ENCODE measurements around the gene CLIC3.
A peak's percentile ranks its signal among the peaks of the same experiment; 100 is the strongest.

Gene CLIC3

GRCh38 chr9:136983656-136984314 is 12.6 kb downstream of the CLIC3 start:
- no peak overlapping the region for H3K4me3 ChIP-seq (ENCODE audit: low read depth, low read length)

GRCh38 chr9:136983167-136983566 is 13.2 kb downstream of the CLIC3 start:
- Histone ChIP-seq H3K9me3 (ENCODE audit: control insufficient read depth, insufficient read depth, low read depth, low read length) (no peaks in the 10 kb centered on the region), H3K27me3 (ENCODE audit: control insufficient read depth, insufficient read depth, low read length) (peaks cover 22% of the 10 kb centered on the region; the same call in 1 of the 2 replicates), H3K36me3 (ENCODE audit: control insufficient read depth, insufficient read depth, low read length) (no peaks in the 10 kb centered on the region), H3K4me3 (ENCODE audit: low read depth, low read length) (no peak overlapping the region), H3K9ac (ENCODE audit: low read length) (no peak overlapping the region), H3K27ac (ENCODE audit: low read depth, low read length) (no peak overlapping the region), H3K4me1 (ENCODE audit: control insufficient read depth, insufficient read depth, low read length) (peaks cover 4% of the 10 kb centered on the region)

More at GRCh38 chr9:136983656-136984314, 12.6 kb downstream of the CLIC3 start:
- Histone ChIP-seq H3K36me3 (ENCODE audit: control insufficient read depth, insufficient read depth, low read length) (no peaks in the 10 kb centered on the region), H3K27me3 (ENCODE audit: control insufficient read depth, insufficient read depth, low read length) (peaks cover 22% of the 10 kb centered on the region; the same call in 1 of the 2 replicates), H3K9ac (ENCODE audit: low read length) (no peak overlapping the region), H3K9me3 (ENCODE audit: control insufficient read depth, insufficient read depth, low read depth, low read length) (no peaks in the 10 kb centered on the region), H3K4me1 (ENCODE audit: control insufficient read depth, insufficient read depth, low read length) (peaks cover 4% of the 10 kb centered on the region), H3K27ac (ENCODE audit: low read depth, low read length) (no peak overlapping the region)

- Histone ChIP-seq H3K4me3 (ENCODE audit: low read depth, low read length) (no peak within 1 kb of the TSS), H3K9me3 (ENCODE audit: control insufficient read depth, insufficient read depth, low read depth, low read length) (no peaks in the 10 kb centered on the region), H3K27ac (ENCODE audit: low read depth, low read length) (no peak within 1 kb of the TSS), H3K36me3 (ENCODE audit: control insufficient read depth, insufficient read depth, low read length) (no peaks in the 10 kb centered on the region), H3K27me3 (ENCODE audit: control insufficient read depth, insufficient read depth, low read length) (peaks cover 24% of the 10 kb centered on the region), H3K4me1 (ENCODE audit: control insufficient read depth, insufficient read depth, low read length) (peaks cover 5% of the 10 kb centered on the region), H3K9ac (ENCODE audit: low read length) (no peak within 1 kb of the TSS)
Observed at GRCh38 chr9:136982232-136983051, 13.9 kb downstream of the CLIC3 start, which contains the start of gene LCNL1. Gene LCNL1, plus strand, starts transcription at chr9:136982993. Its CDS starts 594 bp downstream, at chr9:136983587.

GRCh38 chr9:136981588-136982231 is 14.7 kb downstream of the CLIC3 start:
- peaks cover 10% of the 10 kb centered on the region for H3K4me1 ChIP-seq (ENCODE audit: control insufficient read depth, insufficient read depth, low read length)
- H3K9me3 ChIP-seq (ENCODE audit: control insufficient read depth, insufficient read depth, low read depth, low read length): no peaks in the 10 kb centered on the region
- H3K27ac ChIP-seq (ENCODE audit: low read depth, low read length): no peak overlapping the region
- no peak overlapping the region for H3K4me3 ChIP-seq (ENCODE audit: low read depth, low read length)
- H3K36me3 ChIP-seq (ENCODE audit: control insufficient read depth, insufficient read depth, low read length): no peaks in the 10 kb centered on the region
- peaks cover 31% of the 10 kb centered on the region for H3K27me3 ChIP-seq (ENCODE audit: control insufficient read depth, insufficient read depth, low read length)
- H3K9ac ChIP-seq (ENCODE audit: low read length): no peak overlapping the region

GRCh38 chr9:136980669-136981478 is 15.5 kb downstream of the CLIC3 start:
- Histone ChIP-seq H3K27ac (ENCODE audit: low read depth, low read length) (no peak overlapping the region), H3K4me1 (ENCODE audit: control insufficient read depth, insufficient read depth, low read length) (peaks cover 10% of the 10 kb centered on the region), H3K36me3 (ENCODE audit: control insufficient read depth, insufficient read depth, low read length) (no peaks in the 10 kb centered on the region), H3K4me3 (ENCODE audit: low read depth, low read length) (no peak overlapping the region), H3K27me3 (ENCODE audit: control insufficient read depth, insufficient read depth, low read length) (peaks cover 27% of the 10 kb centered on the region), H3K9me3 (ENCODE audit: control insufficient read depth, insufficient read depth, low read depth, low read length) (no peaks in the 10 kb centered on the region), H3K9ac (ENCODE audit: low read length) (no peak overlapping the region)

GRCh38 chr9:136979769-136980587 is 16.4 kb downstream of the CLIC3 start:
- peaks cover 22% of the 10 kb centered on the region for H3K27me3 ChIP-seq (ENCODE audit: control insufficient read depth, insufficient read depth, low read length)
- H3K4me3 ChIP-seq (ENCODE audit: low read depth, low read length): no peak overlapping the region
- peaks cover 7% of the 10 kb centered on the region for H3K4me1 ChIP-seq (ENCODE audit: control insufficient read depth, insufficient read depth, low read length)
- H3K36me3 ChIP-seq (ENCODE audit: control insufficient read depth, insufficient read depth, low read length): no peaks in the 10 kb centered on the region
- H3K9ac ChIP-seq (ENCODE audit: low read length): no peak overlapping the region
- H3K27ac ChIP-seq (ENCODE audit: low read depth, low read length): no peak overlapping the region
- no peaks in the 10 kb centered on the region for H3K9me3 ChIP-seq (ENCODE audit: control insufficient read depth, insufficient read depth, low read depth, low read length)

- Histone ChIP-seq H3K4me1 (ENCODE audit: control insufficient read depth, insufficient read depth, low read length) (peaks cover 7% of the 10 kb centered on the region), H3K4me3 (ENCODE audit: low read depth, low read length) (peak overlapping the region; percentile 41; the same call in 1 of the 2 replicates), H3K27me3 (ENCODE audit: control insufficient read depth, insufficient read depth, low read length) (peaks cover 14% of the 10 kb centered on the region; the same call in 1 of the 2 replicates), H3K27ac (ENCODE audit: low read depth, low read length) (no peak overlapping the region), H3K9ac (ENCODE audit: low read length) (no peak overlapping the region), H3K9me3 (ENCODE audit: control insufficient read depth, insufficient read depth, low read depth, low read length) (no peaks in the 10 kb centered on the region), H3K36me3 (ENCODE audit: control insufficient read depth, insufficient read depth, low read length) (no peaks in the 10 kb centered on the region)
Observed at GRCh38 chr9:136978865-136979544, 17.4 kb downstream of the CLIC3 start.

- peaks cover 9% of the 10 kb centered on the region; the same call in 1 of the 2 replicates for H3K27me3 ChIP-seq (ENCODE audit: control insufficient read depth, insufficient read depth, low read length)
- H3K36me3 ChIP-seq (ENCODE audit: control insufficient read depth, insufficient read depth, low read length): no peaks in the 10 kb centered on the region
- H3K9me3 ChIP-seq (ENCODE audit: control insufficient read depth, insufficient read depth, low read depth, low read length): no peaks in the 10 kb centered on the region
- peak overlapping the region; percentile 78 for H3K4me3 ChIP-seq (ENCODE audit: low read depth, low read length)
- no peak overlapping the region for H3K9ac ChIP-seq (ENCODE audit: low read length)
- peaks cover 7% of the 10 kb centered on the region for H3K4me1 ChIP-seq (ENCODE audit: control insufficient read depth, insufficient read depth, low read length)
- no peak overlapping the region for H3K27ac ChIP-seq (ENCODE audit: low read depth, low read length)
Observed at GRCh38 chr9:136978073-136978864, 18.1 kb downstream of the CLIC3 start.

- H3K27ac ChIP-seq (ENCODE audit: low read depth, low read length): no peak overlapping the region
- no peaks in the 10 kb centered on the region for H3K9me3 ChIP-seq (ENCODE audit: control insufficient read depth, insufficient read depth, low read depth, low read length)
- H3K27me3 ChIP-seq (ENCODE audit: control insufficient read depth, insufficient read depth, low read length): peaks cover 9% of the 10 kb centered on the region; the same call in 1 of the 2 replicates
- H3K9ac ChIP-seq (ENCODE audit: low read length): no peak overlapping the region
- H3K4me3 ChIP-seq (ENCODE audit: low read depth, low read length): peak overlapping the region; percentile 78
- H3K36me3 ChIP-seq (ENCODE audit: control insufficient read depth, insufficient read depth, low read length): no peaks in the 10 kb centered on the region
- H3K4me1 ChIP-seq (ENCODE audit: control insufficient read depth, insufficient read depth, low read length): peaks cover 7% of the 10 kb centered on the region
Observed at GRCh38 chr9:136977649-136978072, 18.7 kb downstream of the CLIC3 start.
